GM10248 (cell line): ENCODE data around the gene LIMK2.

Experiments used
- CTCF ChIA-PET: fragments of 300-600 bp; sonication (Branson Sonifier 250); formaldehyde crosslinking; extraction: SDS; loops from one replicate; lab custom pipeline; 2021; ENCODE audit warnings: antibody characterized with exemption; lab: Yijun Ruan, JAX
- POLR2A ChIA-PET: fragments of 350-650 bp; sonication (Branson Sonifier 250); formaldehyde crosslinking; extraction: SDS; loops from one replicate; lab custom pipeline; 2020; ENCODE audit warnings: antibody characterized with exemption; lab: Yijun Ruan, JAX
- DNase-seq: peaks from one replicate; pipeline ENCODE4 v3.0.0; 2012; ENCODE audit errors: extremely low spot score
- CTCF ChIP-seq: IDR thresholded peaks from 2 replicates; pipeline ENCODE4 v1.5.1; 2012; ENCODE audit warnings: mild to moderate bottlenecking, low read depth; ENCODE audit errors: extremely low read depth, missing control alignments, control extremely low read depth

The LIMK2 gene

GRCh38 chr22:31275018-31275417 is 62.9 kb downstream of the LIMK2 start:
- no peak for TF ChIP-seq CTCF
- CTCF ChIA-PET, result interaction anchor here (0.8 to 11.2 kb wide), 7 partner anchors 13 to 63 kb away, joined by 4 to 156 read pairs (median 21); partner anchors contain the start of genes LIMK2 and PIK3IP1
- DNase-seq, result no peak
- POLR2A ChIA-PET, result no interaction called here

GRCh38 chr22:31275576-31275975 is 63.5 kb downstream of the LIMK2 start:
- CTCF ChIA-PET, result interaction anchor here (1.0 to 11.2 kb wide), 3 partner anchors 28 to 64 kb away, joined by 4 to 156 read pairs (median 71); partner anchors contain the start of gene LIMK2
- TF ChIP-seq CTCF, result no peak
- POLR2A ChIA-PET, result no interaction called here
- no peak for DNase-seq

- no peak for TF ChIP-seq CTCF
- ChIA-PET POLR2A (interaction anchor here (0.5 kb wide), 1 partner anchor 1209 kb away, joined by 3 read pairs; no protein-coding TSS in a partner anchor), CTCF (interaction anchor here (1.2 to 1.5 kb wide), 2 partner anchors 14 to 16 kb away, joined by 4 to 7 read pairs; partner anchors contain the start of gene PIK3IP1)
- no peak for DNase-seq
These were observed 64.5 kb downstream of the LIMK2 start for GRCh38 chr22:31276426-31277167.

- ChIA-PET CTCF (interaction anchor here (1.5 to 2.1 kb wide), 3 partner anchors 13 to 36 kb away, joined by 5 to 7 read pairs (median 7); partner anchors contain the start of gene PIK3IP1), POLR2A (no interaction called here)
- no peak for DNase-seq
- TF ChIP-seq CTCF, result no peak
These were observed 65.6 kb downstream of the LIMK2 start for GRCh38 chr22:31277741-31278140.

- no peak for TF ChIP-seq CTCF
- CTCF ChIA-PET, result interaction anchor here (1.7 to 2.1 kb wide), 2 partner anchors 14 to 35 kb away, joined by 5 to 7 read pairs; partner anchors contain the start of gene PIK3IP1
- POLR2A ChIA-PET, result no interaction called here
- no peak for DNase-seq
These were observed 66.1 kb downstream of the LIMK2 start for GRCh38 chr22:31278151-31278621.

- TF ChIP-seq CTCF, result no peak
- DNase-seq, result no peak
- ChIA-PET POLR2A (interaction anchor here (1.5 kb wide), 1 partner anchor 14 kb away, joined by 5 read pairs; the partner anchor contains the start of gene PIK3IP1), CTCF (interaction anchor here (0.9 to 2.1 kb wide), 5 partner anchors 13 to 66 kb away, joined by 3 to 7 read pairs (median 5); partner anchors contain the start of gene PIK3IP1)
These were observed 66.7 kb downstream of the LIMK2 start for GRCh38 chr22:31278626-31279326.
